NB4 (cell line): ENCODE results near the gene SERINC2.

Experiments used
- DNase-seq: peaks from one replicate; pipeline ENCODE4 v3.0.0; 2010; ENCODE audit warnings: low read depth
- H3K4me3 ChIP-seq: one replicate; pipeline ENCODE4 v1.5.1; 2011; ENCODE audit warnings: mild to moderate bottlenecking, low read depth, low read length, moderate library complexity
- MYC ChIP-seq: IDR thresholded peaks from 2 replicates; pipeline ENCODE4 v1.6.1; 2011; ENCODE audit warnings: low read depth, low read length
- POLR2A ChIP-seq: IDR thresholded peaks from 2 replicates; pipeline ENCODE4 v1.6.1; 2011; ENCODE audit warnings: mild to moderate bottlenecking; ENCODE audit not compliant: insufficient read length; ENCODE audit errors: extremely low read depth
- TF ChIP-seq, protein P1 (sequence below): IDR thresholded peaks from 2 replicates; pipeline ENCODE4 v1.6.1; 2011; ENCODE audit warnings: low read depth, low read length
- TF ChIP-seq, protein P2 (sequence below): IDR thresholded peaks from one replicate; pipeline ENCODE4 v1.5.1; 2012; ENCODE audit warnings: low read depth, low read length

The SERINC2 gene

DNA sequence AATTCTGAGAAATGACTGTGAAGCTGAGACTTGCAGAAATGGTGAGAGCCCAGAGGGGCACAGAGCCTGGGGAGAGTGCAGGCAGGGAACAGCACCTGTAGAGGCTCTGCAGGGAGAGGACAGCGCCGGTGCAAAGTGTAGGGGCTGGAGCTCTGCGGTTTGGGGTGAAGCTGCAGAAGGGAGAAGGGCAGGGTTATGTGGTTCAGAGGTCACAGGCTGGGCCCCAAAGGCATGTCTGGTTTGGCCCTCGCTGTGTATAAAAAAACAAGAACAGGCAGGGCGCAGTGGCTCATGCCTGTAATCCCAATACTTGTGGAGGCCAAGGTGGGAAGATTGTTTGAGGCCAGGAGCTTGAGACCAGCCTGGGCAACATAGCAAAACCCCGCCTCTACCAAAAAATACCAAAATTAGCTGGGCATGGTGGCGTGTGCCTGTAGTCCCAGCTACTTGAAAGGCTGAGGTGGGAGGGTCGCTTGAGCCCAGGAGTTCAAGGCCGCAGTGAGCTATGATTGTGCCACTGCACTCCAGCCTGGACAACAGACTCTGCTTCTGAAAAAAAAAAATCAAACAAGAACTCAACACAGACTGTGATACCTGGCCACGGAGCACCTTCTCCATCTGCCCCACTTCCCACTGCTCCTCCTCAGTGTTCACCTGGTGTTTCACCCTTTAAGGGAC, 29.1 kb downstream of the SERINC2 start:
- no peak overlapping the region for H3K4me3 ChIP-seq
- TF ChIP-seq, protein P1, sequence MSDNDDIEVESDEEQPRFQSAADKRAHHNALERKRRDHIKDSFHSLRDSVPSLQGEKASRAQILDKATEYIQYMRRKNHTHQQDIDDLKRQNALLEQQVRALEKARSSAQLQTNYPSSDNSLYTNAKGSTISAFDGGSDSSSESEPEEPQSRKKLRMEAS = no peak
- no peak for TF ChIP-seq POLR2A
- TF ChIP-seq MYC = no peak
- TF ChIP-seq, protein P2, sequence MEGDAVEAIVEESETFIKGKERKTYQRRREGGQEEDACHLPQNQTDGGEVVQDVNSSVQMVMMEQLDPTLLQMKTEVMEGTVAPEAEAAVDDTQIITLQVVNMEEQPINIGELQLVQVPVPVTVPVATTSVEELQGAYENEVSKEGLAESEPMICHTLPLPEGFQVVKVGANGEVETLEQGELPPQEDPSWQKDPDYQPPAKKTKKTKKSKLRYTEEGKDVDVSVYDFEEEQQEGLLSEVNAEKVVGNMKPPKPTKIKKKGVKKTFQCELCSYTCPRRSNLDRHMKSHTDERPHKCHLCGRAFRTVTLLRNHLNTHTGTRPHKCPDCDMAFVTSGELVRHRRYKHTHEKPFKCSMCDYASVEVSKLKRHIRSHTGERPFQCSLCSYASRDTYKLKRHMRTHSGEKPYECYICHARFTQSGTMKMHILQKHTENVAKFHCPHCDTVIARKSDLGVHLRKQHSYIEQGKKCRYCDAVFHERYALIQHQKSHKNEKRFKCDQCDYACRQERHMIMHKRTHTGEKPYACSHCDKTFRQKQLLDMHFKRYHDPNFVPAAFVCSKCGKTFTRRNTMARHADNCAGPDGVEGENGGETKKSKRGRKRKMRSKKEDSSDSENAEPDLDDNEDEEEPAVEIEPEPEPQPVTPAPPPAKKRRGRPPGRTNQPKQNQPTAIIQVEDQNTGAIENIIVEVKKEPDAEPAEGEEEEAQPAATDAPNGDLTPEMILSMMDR = no peak
- peak; percentile 57 for DNase-seq

DNA sequence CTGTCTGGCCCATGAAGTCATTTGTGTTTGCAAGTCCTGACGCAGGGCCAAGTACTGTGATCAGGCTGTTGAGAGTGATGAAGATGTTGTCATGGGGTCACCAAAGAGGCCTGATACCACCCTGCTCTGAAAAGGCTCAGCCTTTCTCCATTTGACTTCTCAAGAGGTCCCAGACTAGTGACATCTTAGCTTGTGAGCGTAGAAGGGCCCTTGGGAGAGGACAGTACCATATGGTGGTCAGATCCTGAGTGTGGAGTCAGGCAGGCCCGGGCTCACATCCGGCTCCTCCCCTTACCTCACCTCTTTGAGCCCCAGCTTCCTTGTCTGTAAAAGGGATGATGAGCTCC, 29.6 kb downstream of the SERINC2 start:
- TF ChIP-seq, protein P1 = no peak
- TF ChIP-seq MYC (no peak), POLR2A (no peak)
- TF ChIP-seq, protein P2 = no peak
- H3K4me3 ChIP-seq = no peak overlapping the region
- DNase-seq = no peak

DNA sequence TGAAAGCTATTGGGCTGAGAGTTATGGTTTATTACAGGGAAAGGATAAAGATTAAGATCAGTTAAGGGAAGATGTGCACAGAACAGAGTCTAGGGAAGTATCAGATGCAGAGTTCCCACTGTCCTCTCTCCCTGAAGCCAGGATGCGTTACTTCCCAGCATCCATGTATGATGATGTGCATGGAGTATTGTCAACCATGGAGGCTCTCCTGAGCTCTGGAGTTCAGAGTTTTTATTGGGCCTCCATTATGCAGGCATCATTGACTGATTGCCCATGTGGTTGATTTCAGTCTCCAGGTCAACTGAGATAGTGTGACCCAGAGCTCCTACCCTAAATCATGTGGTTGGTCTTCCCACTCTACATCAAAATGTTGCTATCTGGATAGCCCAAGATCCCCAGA, 30.7 kb downstream of the SERINC2 start:
- TF ChIP-seq, protein P1 = no peak
- no peak for TF ChIP-seq POLR2A
- TF ChIP-seq MYC = no peak
- TF ChIP-seq, protein P2 = no peak
- H3K4me3 ChIP-seq = no peak overlapping the region
- no peak for DNase-seq

DNA sequence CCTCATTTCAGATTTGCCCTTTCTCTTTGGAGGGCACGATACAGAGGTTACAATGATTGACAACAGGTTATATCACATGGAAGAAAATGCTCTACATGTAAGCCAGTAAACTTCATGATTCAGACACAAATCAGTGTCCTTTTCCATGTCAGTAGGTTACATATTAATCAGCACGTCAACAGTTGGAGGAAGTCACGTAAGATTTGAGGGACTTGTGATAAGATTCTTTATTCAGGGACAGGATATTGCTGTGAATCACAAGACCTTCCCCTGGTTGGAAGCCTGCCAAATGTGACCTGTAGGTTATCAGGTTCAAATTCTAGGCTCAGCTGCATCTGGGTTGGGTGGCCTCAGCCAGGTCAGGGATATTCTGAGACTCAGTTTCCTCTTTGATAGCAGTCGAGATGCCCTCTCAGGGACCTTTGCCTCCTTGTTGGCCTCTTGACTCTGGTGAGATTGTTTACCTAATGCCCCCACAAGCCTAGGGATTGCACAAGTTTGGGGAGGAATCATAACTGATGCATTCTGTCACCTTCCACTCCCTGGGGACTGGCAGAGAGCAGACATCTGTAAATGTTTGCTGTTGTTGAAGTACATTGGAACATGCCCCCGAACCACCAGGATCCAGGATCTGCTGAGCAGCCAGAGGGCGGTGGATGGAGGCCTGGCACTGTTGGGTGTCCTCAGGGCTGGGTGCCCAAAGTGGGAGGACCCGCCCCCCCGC, 31.9 kb downstream of the SERINC2 start:
- H3K4me3 ChIP-seq = no peak overlapping the region
- TF ChIP-seq, protein P1 = no peak
- TF ChIP-seq MYC (no peak), POLR2A (no peak)
- TF ChIP-seq, protein P2 = no peak
- peak; percentile 74 for DNase-seq

DNA sequence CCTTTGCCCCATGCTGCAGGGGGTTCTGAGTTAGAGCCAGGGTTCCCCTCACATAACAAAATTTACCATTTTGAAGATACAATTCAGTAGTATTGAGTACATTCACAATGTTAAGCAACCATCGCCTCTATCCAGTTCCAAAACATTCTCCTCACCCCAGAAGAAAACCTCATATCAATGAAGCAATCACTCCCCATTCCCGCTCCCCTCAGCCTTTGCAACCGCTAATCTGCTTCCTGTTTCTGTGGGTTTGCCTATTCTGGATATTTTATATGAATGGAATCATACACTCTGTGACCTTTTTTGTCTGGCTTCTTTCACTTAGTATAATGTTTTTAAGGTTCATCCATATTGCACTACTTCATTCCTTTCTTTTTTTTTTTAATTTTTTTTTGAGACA, 32.9 kb downstream of the SERINC2 start:
- TF ChIP-seq POLR2A = no peak
- no peak overlapping the region for H3K4me3 ChIP-seq
- peak; percentile 84 for DNase-seq

DNA sequence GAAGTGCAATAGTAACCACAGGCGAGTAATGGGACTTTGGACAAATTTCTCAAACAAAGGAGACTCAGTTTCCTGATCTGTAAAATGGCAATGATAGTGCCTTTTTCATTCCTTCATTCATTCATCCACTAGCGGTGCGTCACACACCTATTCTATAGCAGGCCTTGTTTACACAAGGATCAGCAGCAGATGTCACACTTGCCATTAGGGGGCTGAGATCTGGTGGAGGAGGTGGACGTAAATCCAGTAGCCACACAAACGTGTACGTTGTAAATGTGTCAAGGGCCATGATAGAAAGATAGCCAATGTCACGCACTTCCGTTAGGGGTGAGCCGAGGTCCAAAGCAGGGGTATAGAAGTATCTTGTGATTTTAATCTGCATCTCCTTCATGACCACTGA, 34.2 kb downstream of the SERINC2 start:
- no peak overlapping the region for H3K4me3 ChIP-seq
- DNase-seq = no peak

More for the DNA sequence above, 34.2 kb downstream of the SERINC2 start:
- TF ChIP-seq POLR2A = no peak
- TF ChIP-seq, protein P2 = no peak
- TF ChIP-seq MYC = no peak
- TF ChIP-seq, protein P1 = no peak
